Measurements from ENCODE around the gene GPC3.

- TF ChIP-seq CTCF (IDR thresholded peaks at IDR 0.05) (no peak), POLR2A (IDR thresholded peaks at IDR 0.05) (no peak)
These were observed 38.4 kb downstream of the GPC3 start for GRCh38 chrX:133947022-133947421.
